GM12878 (cell line): ENCODE results near the gene ABCC4. TPM values are rescaled to one million over a fixed set of nuclear protein-coding genes. Genes with fewer than 3 reads are reported as not detected.

Source experiments
- ATAC-seq: fragments of 200-7000 bp; cut with Tn5 transposase; 3 replicates; pipeline ENCODE4 v1.9.1; 2020; ENCODE audit warnings: mild to moderate bottlenecking, moderate library complexity
- BruUV-seq: library from RNA; stranded (reverse); fragments of 400-500 nt; replicated peaks from 2 replicates; lab custom pipeline; 2021; lab: Mats Ljungman, UMichigan
- CTCF ChIA-PET: fragments of 300-600 bp; sonication (Branson Sonifier 250); formaldehyde crosslinking; extraction: SDS; loops from one replicate; lab custom pipeline; 2021; ENCODE audit warnings: inconsistent platforms; lab: Yijun Ruan, JAX
- POLR2A ChIA-PET: fragments of 350-600 bp; formaldehyde crosslinking; extraction: SDS; loops from one replicate; lab custom pipeline; 2021; ENCODE audit warnings: inconsistent platforms; lab: Charles Lee
- RAD21 ChIA-PET: fragments of 300-600 bp; sonication (Branson Sonifier 250); formaldehyde crosslinking; loops from one replicate; lab custom pipeline; 2023; ENCODE audit warnings: antibody characterized with exemption; ENCODE audit not compliant: unreplicated experiment; lab: Charles Lee
- SMC1A ChIA-PET: fragments of 300-600 bp; sonication (Branson Sonifier 250); formaldehyde crosslinking; loops from one replicate; lab custom pipeline; 2023; ENCODE audit not compliant: unreplicated experiment, uncharacterized antibody; lab: Charles Lee
- DNase-seq: peaks from one replicate; pipeline ENCODE4 v3.0.0-alpha.2; 2011; ENCODE audit warnings: low read depth, low spot score
- FAIRE-seq: peaks from 3 replicates; lab custom pipeline; 2011; peaks lifted over from hg19 to GRCh38; lab: Jason Lieb, UNC
- H2AFZ ChIP-seq: 2 replicates; pipeline ENCODE4 v1.6.0; 2011; ENCODE audit warnings: low read depth, low read length, control low read depth; ENCODE audit not compliant: control insufficient read depth
- H3K27ac ChIP-seq: 2 replicates; pipeline ENCODE4 v1.5.1; 2011; ENCODE audit warnings: control low read depth; ENCODE audit not compliant: control insufficient read depth, insufficient read depth
- H3K27me3 ChIP-seq, 2 experiments: replicated peaks in 1 of 2; 2 replicates each; pipeline versions ENCODE4 v1.6.0 to v1.6.1; 2011; ENCODE audit warnings: low read length in 1 of 2; ENCODE audit not compliant: control insufficient read depth in 2 of 2, insufficient read depth in 2 of 2
- H3K36me3 ChIP-seq, 2 experiments: 2 replicates each; pipeline ENCODE4 v1.5.1; 2011; ENCODE audit warnings: low read length in 1 of 2; ENCODE audit not compliant: control insufficient read depth in 2 of 2, insufficient read depth in 2 of 2
- H3K4me1 ChIP-seq: 2 replicates; pipeline ENCODE4 v1.6.1; 2011; ENCODE audit warnings: mild to moderate bottlenecking, low read length, moderate library complexity, mixed read lengths; ENCODE audit not compliant: control insufficient read depth, insufficient read depth
- H3K4me2 ChIP-seq: 2 replicates; pipeline ENCODE4 v1.6.0; 2011; ENCODE audit warnings: control low read depth; ENCODE audit not compliant: control insufficient read depth, insufficient read depth
- H3K4me3 ChIP-seq: fragments of 200-600 bp; sonication (generic); 2 replicates; pipeline ENCODE4 v1.5.1; 2016
- H3K79me2 ChIP-seq: 2 replicates; pipeline ENCODE4 v1.6.0; 2011; ENCODE audit warnings: low read length; ENCODE audit not compliant: control insufficient read depth, insufficient read depth
- H3K9ac ChIP-seq: 2 replicates; pipeline ENCODE4 v1.8.0; 2011; ENCODE audit warnings: low read length, control low read depth, mixed read lengths; ENCODE audit not compliant: control insufficient read depth, insufficient read depth
- H3K9me3 ChIP-seq: replicated peaks from 3 replicates; pipeline ENCODE4 v1.5.1; 2011; ENCODE audit warnings: mild to moderate bottlenecking, low read length; ENCODE audit not compliant: control insufficient read depth, insufficient read depth
- H4K20me1 ChIP-seq: 2 replicates; pipeline ENCODE4 v1.6.0; 2011; ENCODE audit not compliant: control insufficient read depth, insufficient read depth
- CBX5 ChIP-seq: sonication (generic); IDR thresholded peaks from 2 replicates; pipeline ENCODE4 v1.6.1; 2016; ENCODE audit warnings: low read depth, moderate library complexity, mild to moderate bottlenecking, inconsistent platforms
- ESRRA ChIP-seq: IDR thresholded peaks from 2 replicates; pipeline ENCODE4 v1.6.1; 2012; ENCODE audit warnings: mild to moderate bottlenecking, low read length, improper control_type of control experiment
- FOXM1 ChIP-seq: IDR thresholded peaks from 2 replicates; pipeline ENCODE4 v1.6.1; 2012; ENCODE audit warnings: low read depth, mild to moderate bottlenecking, inconsistent platforms, low read length, moderate library complexity
- GATAD2B ChIP-seq: fragments of 450-650 bp; conservative IDR thresholded peaks from 2 replicates; pipeline ENCODE4 v1.6.1; 2017; ENCODE audit warnings: low read depth, mild to moderate bottlenecking, moderate library complexity
- KLF5 ChIP-seq: fragments of 450-650 bp; IDR thresholded peaks from 2 replicates; pipeline ENCODE4 v1.6.1; 2014; ENCODE audit warnings: mild to moderate bottlenecking; ENCODE audit not compliant: partially characterized antibody
- LARP7 ChIP-seq: fragments of 450-650 bp; IDR thresholded peaks from 2 replicates; pipeline ENCODE4 v1.6.1; 2017; ENCODE audit warnings: mild to moderate bottlenecking
- MTA3 ChIP-seq: IDR thresholded peaks from 2 replicates; pipeline ENCODE4 v1.6.1; 2012; ENCODE audit warnings: low read length, inconsistent platforms, borderline replicate concordance
- MXI1 ChIP-seq: fragments of 150-350 bp; IDR thresholded peaks from 2 replicates; pipeline ENCODE4 v1.6.1; 2011; ENCODE audit warnings: low read depth, mild to moderate bottlenecking, inconsistent platforms, low read length, improper control_type of control experiment
- NRF1 ChIP-seq: conservative IDR thresholded peaks from 2 replicates; pipeline ENCODE4 v1.6.1; 2011; ENCODE audit warnings: mild to moderate bottlenecking, low read depth, low read length, improper control_type of control experiment
- SIN3A ChIP-seq: IDR thresholded peaks from 2 replicates; pipeline ENCODE4 v1.6.1; 2012; ENCODE audit warnings: low read depth, low read length, improper control_type of control experiment
- STAT1 ChIP-seq: fragments of 450-650 bp; conservative IDR thresholded peaks from 2 replicates; pipeline ENCODE4 v1.6.1; 2014; ENCODE audit warnings: antibody characterized with exemption, mild to moderate bottlenecking
- TCF7 ChIP-seq: IDR thresholded peaks from 2 replicates; pipeline ENCODE4 v1.6.1; 2014; ENCODE audit warnings: antibody characterized with exemption, borderline replicate concordance
- WGBS: methylation state at CpG from one replicate; pipeline ENCODE4 v1.1.6; 2016; ENCODE audit warnings: low lambda C conversion rate; ENCODE audit not compliant: insufficient replicate concordance, insufficient coverage; ENCODE audit errors: missing lambda C conversion rate; 5-methylcytosine and 5-hydroxymethylcytosine counted together
- in situ Hi-C: fragments of 300-500 bp; cut with MboI; formaldehyde crosslinking; loops from 9 replicates; pipeline ENCODE4 v1.14.3; 2018; ENCODE audit warnings: mixed read lengths
- intact Hi-C: fragments of 100-400 bp; cut with micrococcal nuclease; formaldehyde crosslinking; loops from one replicate; pipeline ENCODE4 v1.14.2; 2022; ENCODE audit not compliant: unreplicated experiment
- polyA plus RNA-seq, 11 experiments: library from polyadenylated mRNA; depleted of rRNA in 4 of 11; unstranded in 6 of 11; stranded (reverse) in 5 of 11; fragments of >200 nt; fragmentation: Nextera tagmentation in 4 of 11; fragmentation: Illumina TruSeq in 1 of 11; extraction: Ambion mirVana in 4 of 11; extraction: Trizol in 1 of 11; gene quantifications; 1 replicate in 1 of 11; 2 replicates in 10 of 11; pipeline versions ENCODE4 v1.2.1 to v1.2.3, GENCODE V29; 2011 to 2016; ENCODE audit warnings: inconsistent platforms in 2 of 11, missing spikeins in 2 of 11, low read depth in 1 of 11
- total RNA-seq, 4 experiments: library from RNA; depleted of rRNA in 3 of 4; stranded (reverse); fragments of >200 nt in 3 of 4; fragmentation: Illumina TruSeq in 1 of 4; extraction: Trizol in 1 of 4; gene quantifications; 2 replicates each; pipeline versions ENCODE4 v1.2.1 to v1.2.3, GENCODE V29; 2013 to 2021
- TF ChIP-seq, protein P1 (sequence below): fragments of 450-650 bp; IDR thresholded peaks from 2 replicates; pipeline ENCODE4 v1.6.1; 2017; ENCODE audit warnings: mild to moderate bottlenecking, low read depth, inconsistent platforms; ENCODE audit not compliant: poor library complexity, severe bottlenecking
- TF ChIP-seq, protein P2 (sequence below): fragments of 450-650 bp; IDR thresholded peaks from 2 replicates; pipeline ENCODE4 v1.6.1; 2014; ENCODE audit warnings: mild to moderate bottlenecking
- TF ChIP-seq, protein P3 (sequence below): IDR thresholded peaks from 2 replicates; pipeline ENCODE4 v1.6.1; 2012; ENCODE audit warnings: low read length, inconsistent platforms
- TF ChIP-seq, protein P4 (sequence below): IDR thresholded peaks from 2 replicates; pipeline ENCODE4 v1.6.1; 2012; ENCODE audit warnings: low read depth, low read length, improper control_type of control experiment

The ABCC4 gene
- total and polyA plus RNA-seq, 10 of the 15 experiments (the other 5 are each of a cell fraction or from before 2014, with no cell fraction given) = 7.2 to 44.4 (median 24.1) TPM

DNA sequence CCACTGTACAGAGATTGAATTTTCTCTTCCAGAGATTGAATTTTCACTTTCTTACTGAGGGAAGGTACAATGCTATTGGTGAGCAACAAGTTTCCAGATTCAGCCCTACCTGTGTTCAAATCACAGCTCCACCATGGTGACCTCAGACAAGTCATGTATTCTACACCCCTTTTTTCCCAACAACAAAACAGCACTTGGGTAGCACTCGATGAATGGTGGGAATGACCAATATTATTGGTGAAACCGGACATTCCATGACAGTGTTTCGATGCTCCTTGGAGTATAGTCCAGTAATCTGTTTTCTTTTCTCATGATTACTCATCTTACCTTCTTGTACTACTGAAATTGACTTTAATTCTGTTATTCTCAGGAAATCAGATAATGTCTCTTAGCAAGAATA lies 322.7 kb downstream of the ABCC4 start:
- ChIA-PET RAD21 (interaction anchor here (0.6 kb wide), 1 partner anchor 548 kb away, joined by 3 read pairs; no protein-coding TSS in a partner anchor), CTCF (no interaction called here), POLR2A (no interaction called here), SMC1A (no interaction called here)
- TF ChIP-seq KLF5 = no peak
- no peak for TF ChIP-seq NRF1
- TF ChIP-seq ESRRA = no peak
- TF ChIP-seq GATAD2B = no peak
- TF ChIP-seq FOXM1 = no peak
- TF ChIP-seq, protein P1, sequence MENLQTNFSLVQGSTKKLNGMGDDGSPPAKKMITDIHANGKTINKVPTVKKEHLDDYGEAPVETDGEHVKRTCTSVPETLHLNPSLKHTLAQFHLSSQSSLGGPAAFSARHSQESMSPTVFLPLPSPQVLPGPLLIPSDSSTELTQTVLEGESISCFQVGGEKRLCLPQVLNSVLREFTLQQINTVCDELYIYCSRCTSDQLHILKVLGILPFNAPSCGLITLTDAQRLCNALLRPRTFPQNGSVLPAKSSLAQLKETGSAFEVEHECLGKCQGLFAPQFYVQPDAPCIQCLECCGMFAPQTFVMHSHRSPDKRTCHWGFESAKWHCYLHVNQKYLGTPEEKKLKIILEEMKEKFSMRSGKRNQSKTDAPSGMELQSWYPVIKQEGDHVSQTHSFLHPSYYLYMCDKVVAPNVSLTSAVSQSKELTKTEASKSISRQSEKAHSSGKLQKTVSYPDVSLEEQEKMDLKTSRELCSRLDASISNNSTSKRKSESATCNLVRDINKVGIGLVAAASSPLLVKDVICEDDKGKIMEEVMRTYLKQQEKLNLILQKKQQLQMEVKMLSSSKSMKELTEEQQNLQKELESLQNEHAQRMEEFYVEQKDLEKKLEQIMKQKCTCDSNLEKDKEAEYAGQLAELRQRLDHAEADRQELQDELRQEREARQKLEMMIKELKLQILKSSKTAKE = no peak
- TF ChIP-seq MXI1 = no peak
- TF ChIP-seq STAT1 = no peak
- no peak for TF ChIP-seq MTA3
- no peak for TF ChIP-seq SIN3A
- TF ChIP-seq CBX5 = no peak
- TF ChIP-seq, protein P2, sequence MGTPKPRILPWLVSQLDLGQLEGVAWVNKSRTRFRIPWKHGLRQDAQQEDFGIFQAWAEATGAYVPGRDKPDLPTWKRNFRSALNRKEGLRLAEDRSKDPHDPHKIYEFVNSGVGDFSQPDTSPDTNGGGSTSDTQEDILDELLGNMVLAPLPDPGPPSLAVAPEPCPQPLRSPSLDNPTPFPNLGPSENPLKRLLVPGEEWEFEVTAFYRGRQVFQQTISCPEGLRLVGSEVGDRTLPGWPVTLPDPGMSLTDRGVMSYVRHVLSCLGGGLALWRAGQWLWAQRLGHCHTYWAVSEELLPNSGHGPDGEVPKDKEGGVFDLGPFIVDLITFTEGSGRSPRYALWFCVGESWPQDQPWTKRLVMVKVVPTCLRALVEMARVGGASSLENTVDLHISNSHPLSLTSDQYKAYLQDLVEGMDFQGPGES = no peak
- TF ChIP-seq LARP7 = no peak
- TF ChIP-seq, protein P3, sequence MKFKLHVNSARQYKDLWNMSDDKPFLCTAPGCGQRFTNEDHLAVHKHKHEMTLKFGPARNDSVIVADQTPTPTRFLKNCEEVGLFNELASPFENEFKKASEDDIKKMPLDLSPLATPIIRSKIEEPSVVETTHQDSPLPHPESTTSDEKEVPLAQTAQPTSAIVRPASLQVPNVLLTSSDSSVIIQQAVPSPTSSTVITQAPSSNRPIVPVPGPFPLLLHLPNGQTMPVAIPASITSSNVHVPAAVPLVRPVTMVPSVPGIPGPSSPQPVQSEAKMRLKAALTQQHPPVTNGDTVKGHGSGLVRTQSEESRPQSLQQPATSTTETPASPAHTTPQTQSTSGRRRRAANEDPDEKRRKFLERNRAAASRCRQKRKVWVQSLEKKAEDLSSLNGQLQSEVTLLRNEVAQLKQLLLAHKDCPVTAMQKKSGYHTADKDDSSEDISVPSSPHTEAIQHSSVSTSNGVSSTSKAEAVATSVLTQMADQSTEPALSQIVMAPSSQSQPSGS = no peak
- no peak for TF ChIP-seq TCF7
- TF ChIP-seq, protein P4, sequence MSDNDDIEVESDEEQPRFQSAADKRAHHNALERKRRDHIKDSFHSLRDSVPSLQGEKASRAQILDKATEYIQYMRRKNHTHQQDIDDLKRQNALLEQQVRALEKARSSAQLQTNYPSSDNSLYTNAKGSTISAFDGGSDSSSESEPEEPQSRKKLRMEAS = no peak
- Histone ChIP-seq H3K27ac (no peak overlapping the region), H3K4me1 (no peaks in the 10 kb centered on the region), H3K9ac (no peak overlapping the region), H3K79me2 (no peaks in the 10 kb centered on the region), H3K4me3 (no peak overlapping the region), H3K36me3 (no peaks in the 10 kb centered on the region), H3K9me3 (no peaks in the 10 kb centered on the region), H2AFZ (no peak overlapping the region), H4K20me1 (no peaks in the 10 kb centered on the region), H3K27me3 (no peaks in the 10 kb centered on the region; a peak in 2 of 4 replicates), H3K4me2 (no peak overlapping the region)
- FAIRE-seq (no peak), ATAC-seq (no peak), DNase-seq (no peak)
- intact Hi-C loops (no loop called here), in situ Hi-C loops (no loop called here)
- 34% methylated on average over 3 of the region's 3 CpGs for WGBS
- BruUV-seq = no TSS peak
